ENCODE results near the gene TBX1. TPM values are rescaled to one million over a fixed set of nuclear protein-coding genes. Genes with fewer than 3 reads are reported as not detected.

The TBX1 gene
- total RNA-seq, 1 donor from 2014 or later: 6.8 TPM

DNA sequence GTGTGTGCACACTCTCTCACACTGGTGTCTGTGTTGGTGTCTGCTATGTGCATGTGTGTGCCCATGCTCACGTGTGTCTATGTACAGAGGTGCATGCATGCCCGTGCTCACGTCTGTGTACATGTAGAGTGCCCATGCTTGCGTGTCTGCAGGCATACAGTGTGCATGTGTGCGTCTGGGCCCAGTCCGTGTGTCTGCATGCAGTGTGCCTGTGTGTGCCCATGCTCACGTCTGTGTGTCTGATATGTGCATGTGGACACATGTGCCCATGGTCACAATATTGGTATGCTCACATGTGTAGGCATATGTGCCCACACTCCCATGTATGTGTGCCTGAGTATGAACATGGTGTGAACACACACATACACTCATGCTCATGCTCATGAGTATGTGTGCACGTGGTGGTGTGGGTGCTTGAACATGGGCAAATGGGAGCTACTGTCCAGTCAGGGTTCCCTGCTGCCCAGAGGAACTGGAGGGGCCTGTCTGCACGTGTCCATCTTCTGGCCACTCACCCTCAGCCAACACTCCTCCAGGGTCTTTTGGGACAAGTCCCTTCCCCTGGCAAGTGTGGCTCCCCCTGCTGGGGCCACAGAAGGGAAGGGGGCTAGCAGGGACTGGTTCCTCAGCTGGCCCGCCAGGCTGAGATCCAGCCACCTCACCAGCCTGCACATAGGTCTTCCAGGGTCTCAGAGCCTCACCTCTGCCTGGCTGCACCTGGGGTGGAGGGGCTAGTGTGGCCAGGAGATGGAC is 7.3 kb upstream of the TBX1 start:
- Mint-ChIP-seq H3K36me3 (ENCODE audit: low read depth, unreplicated experiment) (no peaks in the 10 kb centered on the region), H3K4me1 (ENCODE audit: low read depth, unreplicated experiment) (no peaks in the 10 kb centered on the region), H3K27ac (ENCODE audit: unreplicated experiment) (no peak overlapping the region), H3K27me3 (ENCODE audit: low read depth, unreplicated experiment) (peaks cover 57% of the 10 kb centered on the region), H3K4me3 (ENCODE audit: unreplicated experiment) (no peak overlapping the region), H3K9me3 (ENCODE audit: unreplicated experiment) (peaks cover 2% of the 10 kb centered on the region)
- Histone ChIP-seq H4K20me1 (ENCODE audit: insufficient read depth, low read length) (peaks cover 11% of the 10 kb centered on the region), H3K27ac (ENCODE audit: low read depth, low read length) (no peak overlapping the region), H3K4me1 (ENCODE audit: insufficient read depth, low read length) (peaks cover 8% of the 10 kb centered on the region), H3K9me3 (ENCODE audit: insufficient read depth, low read depth, low read length) (no peaks in the 10 kb centered on the region), H3K27me3 (ENCODE audit: insufficient read depth, low read length) (peaks cover 64% of the 10 kb centered on the region), H3K79me2 (ENCODE audit: insufficient read depth, low read length) (no peaks in the 10 kb centered on the region), H3K4me2 (ENCODE audit: low read length) (no peak overlapping the region), H2AFZ (ENCODE audit: low read depth, low read length) (no peak overlapping the region), H3K36me3 (ENCODE audit: insufficient read depth, low read length) (no peaks in the 10 kb centered on the region), H3K4me3 (ENCODE audit: insufficient read depth, low read depth, low read length) (no peak overlapping the region), H3K9ac (ENCODE audit: low read length) (no peak overlapping the region)
- no peak for FAIRE-seq
- DNase-seq (ENCODE audit: low read depth): no peak
- no peak for TF ChIP-seq EZH2 (IDR thresholded peaks at IDR 0.05; ENCODE audit: insufficient read depth, low read length)
- TF ChIP-seq, protein P1, sequence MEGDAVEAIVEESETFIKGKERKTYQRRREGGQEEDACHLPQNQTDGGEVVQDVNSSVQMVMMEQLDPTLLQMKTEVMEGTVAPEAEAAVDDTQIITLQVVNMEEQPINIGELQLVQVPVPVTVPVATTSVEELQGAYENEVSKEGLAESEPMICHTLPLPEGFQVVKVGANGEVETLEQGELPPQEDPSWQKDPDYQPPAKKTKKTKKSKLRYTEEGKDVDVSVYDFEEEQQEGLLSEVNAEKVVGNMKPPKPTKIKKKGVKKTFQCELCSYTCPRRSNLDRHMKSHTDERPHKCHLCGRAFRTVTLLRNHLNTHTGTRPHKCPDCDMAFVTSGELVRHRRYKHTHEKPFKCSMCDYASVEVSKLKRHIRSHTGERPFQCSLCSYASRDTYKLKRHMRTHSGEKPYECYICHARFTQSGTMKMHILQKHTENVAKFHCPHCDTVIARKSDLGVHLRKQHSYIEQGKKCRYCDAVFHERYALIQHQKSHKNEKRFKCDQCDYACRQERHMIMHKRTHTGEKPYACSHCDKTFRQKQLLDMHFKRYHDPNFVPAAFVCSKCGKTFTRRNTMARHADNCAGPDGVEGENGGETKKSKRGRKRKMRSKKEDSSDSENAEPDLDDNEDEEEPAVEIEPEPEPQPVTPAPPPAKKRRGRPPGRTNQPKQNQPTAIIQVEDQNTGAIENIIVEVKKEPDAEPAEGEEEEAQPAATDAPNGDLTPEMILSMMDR (IDR thresholded peaks at IDR 0.05; ENCODE audit: insufficient read depth, low read depth, low read length): no peak

DNA sequence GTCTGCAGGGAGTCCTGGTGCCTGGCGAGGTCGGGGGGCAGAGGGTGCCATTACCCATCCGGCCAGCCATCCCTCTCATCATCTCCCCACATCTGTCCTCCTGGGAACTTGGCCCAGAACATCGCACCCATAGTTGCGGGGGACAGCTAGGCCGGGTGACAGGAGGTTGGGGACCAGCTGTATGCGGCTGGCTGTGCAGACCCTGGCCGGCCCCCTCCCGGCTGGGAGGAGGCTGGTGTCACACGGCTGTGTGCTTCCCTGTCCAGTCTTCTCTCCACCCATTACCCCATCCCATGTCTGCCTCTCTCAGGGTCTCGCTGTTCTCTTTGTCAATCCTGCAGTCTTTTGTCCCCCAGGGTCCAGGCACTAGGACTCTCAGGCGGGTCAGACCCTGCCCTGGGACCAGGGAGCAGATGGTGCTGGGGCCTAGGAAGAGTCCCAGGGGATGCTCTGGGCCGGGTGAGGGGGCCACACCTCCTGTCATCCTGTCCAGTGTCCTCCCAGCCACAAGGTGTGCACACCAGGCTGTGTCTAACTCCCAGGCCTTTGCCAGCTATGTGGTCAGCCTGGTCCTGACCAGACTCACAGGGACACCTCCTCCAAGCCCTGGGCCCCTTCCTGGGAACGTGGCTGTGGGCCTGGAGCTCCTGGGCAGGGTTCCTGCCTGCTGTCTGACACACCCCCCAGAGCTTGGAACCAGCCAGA is 6.4 kb upstream of the TBX1 start:
- no peak for TF ChIP-seq EZH2 (IDR thresholded peaks at IDR 0.05; ENCODE audit: insufficient read depth, low read length)
- TF ChIP-seq, protein P1 (IDR thresholded peaks at IDR 0.05; ENCODE audit: insufficient read depth, low read depth, low read length): no peak
- Histone ChIP-seq H4K20me1 (ENCODE audit: insufficient read depth, low read length) (peaks cover 11% of the 10 kb centered on the region), H3K36me3 (ENCODE audit: insufficient read depth, low read length) (no peaks in the 10 kb centered on the region), H3K27ac (ENCODE audit: low read depth, low read length) (no peak overlapping the region), H3K4me2 (ENCODE audit: low read length) (no peak overlapping the region), H3K4me1 (ENCODE audit: insufficient read depth, low read length) (peaks cover 8% of the 10 kb centered on the region), H2AFZ (ENCODE audit: low read depth, low read length) (no peak overlapping the region), H3K9me3 (ENCODE audit: insufficient read depth, low read depth, low read length) (no peaks in the 10 kb centered on the region), H3K4me3 (ENCODE audit: insufficient read depth, low read depth, low read length) (no peak overlapping the region), H3K79me2 (ENCODE audit: insufficient read depth, low read length) (no peaks in the 10 kb centered on the region), H3K27me3 (ENCODE audit: insufficient read depth, low read length) (peaks cover 65% of the 10 kb centered on the region), H3K9ac (ENCODE audit: low read length) (no peak overlapping the region)
- H3K4me3 Mint-ChIP-seq (ENCODE audit: unreplicated experiment): no peak overlapping the region
- FAIRE-seq: no peak
- no peaks in the 10 kb centered on the region for H3K36me3 Mint-ChIP-seq (ENCODE audit: low read depth, unreplicated experiment)
- H3K27me3 Mint-ChIP-seq (ENCODE audit: low read depth, unreplicated experiment): peaks cover 50% of the 10 kb centered on the region
- no peak overlapping the region for H3K27ac Mint-ChIP-seq (ENCODE audit: unreplicated experiment)
- peaks cover 2% of the 10 kb centered on the region for H3K9me3 Mint-ChIP-seq (ENCODE audit: unreplicated experiment)
- H3K4me1 Mint-ChIP-seq (ENCODE audit: low read depth, unreplicated experiment): no peaks in the 10 kb centered on the region
- no peak for DNase-seq (ENCODE audit: low read depth)

Data from astrocyte (in vitro differentiated cells and primary cell).